Stimulated activated CD4-positive, alpha-beta T cell treated with anti-CD3 and anti-CD28 coated beads, Interleukin-12 subunit alpha, Interleukin-12 subunit beta, amount 100 ng/mL, for 48 hours (primary cell): Measurements from ENCODE around the gene ADGRG7.

Experiments used
- DNase-seq, 3 donors: peaks; one replicate each; pipeline ENCODE4 v3.0.0-alpha.2; 2020; ENCODE audit warnings: low read depth in 2 of 3, low spot score in 1 of 3

The ADGRG7 gene

GRCh38 chr3:100697172-100697571 lies 87.8 kb downstream of the ADGRG7 start:
- no peak for DNase-seq

GRCh38 chr3:100697723-100698285 lies 88.4 kb downstream of the ADGRG7 start:
- DNase-seq: no peak

GRCh38 chr3:100698736-100699135 lies 89.3 kb downstream of the ADGRG7 start:
- DNase-seq: no peak

- no peak for DNase-seq
Observed at GRCh38 chr3:100700708-100701107, 91.3 kb downstream of the ADGRG7 start.

GRCh38 chr3:100702082-100702979 lies 92.9 kb downstream of the ADGRG7 start:
- no peak for DNase-seq

GRCh38 chr3:100702980-100703345 lies 93.6 kb downstream of the ADGRG7 start:
- DNase-seq: no peak

- no peak for DNase-seq
Observed at GRCh38 chr3:100703865-100704264, 94.5 kb downstream of the ADGRG7 start.

- DNase-seq: no peak
Observed at GRCh38 chr3:100706365-100706764, 97.0 kb downstream of the ADGRG7 start.

- no peak for DNase-seq
Observed at GRCh38 chr3:100708644-100708988, 99.2 kb downstream of the ADGRG7 start.

- DNase-seq: peak; percentile 94 to 95 (median 95)
Observed at GRCh38 chr3:100708989-100709841, 99.8 kb downstream of the ADGRG7 start, which contains the start of gene TFG. Gene TFG (plus strand): TSS chr3:100709494. CDS start chr3:100713686, 4,192 bp downstream.

GRCh38 chr3:100709842-100710260 lies 100.5 kb downstream of the ADGRG7 start:
- peak in 1 of 3 donors; percentile 23 for DNase-seq

- peak; percentile 71 to 81 (median 76) for DNase-seq
Observed at GRCh38 chr3:100710261-100710968, 101.0 kb downstream of the ADGRG7 start.

GRCh38 chr3:100715176-100715575 lies 105.8 kb downstream of the ADGRG7 start:
- no peak for DNase-seq

GRCh38 chr3:100717063-100717462 lies 107.7 kb downstream of the ADGRG7 start:
- DNase-seq: no peak

- no peak for DNase-seq
Observed at GRCh38 chr3:100717637-100718487, 108.5 kb downstream of the ADGRG7 start.

GRCh38 chr3:100719136-100719535 lies 109.7 kb downstream of the ADGRG7 start:
- DNase-seq: no peak

- no peak for DNase-seq
Observed at GRCh38 chr3:100720426-100720825, 111.0 kb downstream of the ADGRG7 start.

GRCh38 chr3:100725935-100726513 lies 116.6 kb downstream of the ADGRG7 start:
- no peak for DNase-seq

GRCh38 chr3:100726706-100727105 lies 117.3 kb downstream of the ADGRG7 start:
- no peak for DNase-seq

- no peak for DNase-seq
Observed at GRCh38 chr3:100730524-100730923, 121.1 kb downstream of the ADGRG7 start.
